ENCODE data around the gene KLHL8. TPM values are rescaled to one million over a fixed set of nuclear protein-coding genes. Genes with fewer than 3 reads are reported as not detected.

KLHL8 gene
- total RNA-seq = 10 to 100 TPM in 1 of 4 donors, 1 to 10 TPM in 3; 6.2 to 11.5 (median 8.3) TPM

- 0% methylated on average over 45 to 52 of the region's 70 CpGs for WGBS, 2 donors
- DNase-seq (ENCODE audit: low spot score in 2 of 2) = peak; percentile 78 to 95
- no peak for TF ChIP-seq CTCF (IDR thresholded peaks at IDR 0.05)
- no peak for TF ChIP-seq POLR2A (IDR thresholded peaks at IDR 0.05)
- intact Hi-C loops (cut with DNase I; ENCODE audit: low total_unique reads) = no loop called here
- H3K4me3 ChIP-seq (ENCODE audit: low read depth, poor library complexity, severe bottlenecking) = peak within 1 kb of the TSS; percentile 98
Measured at GRCh38 chr4:87220094-87220822, at the start of gene KLHL8. Gene KLHL8, minus strand, starts transcription at chr4:87220618. Its CDS starts 25,079 bp downstream, at chr4:87195539.

- WGBS, 2 donors = 33 to 52% methylated on average over 3 of the region's 3 CpGs
- no peak for TF ChIP-seq CTCF (IDR thresholded peaks at IDR 0.05)
- TF ChIP-seq POLR2A (IDR thresholded peaks at IDR 0.05) = no peak
- intact Hi-C loops (cut with DNase I; ENCODE audit: low total_unique reads) = no loop called here
Measured at GRCh38 chr4:87270144-87270543, 49.7 kb upstream of the KLHL8 start.

GRCh38 chr4:87268411-87268810 is 48.0 kb upstream of the KLHL8 start:
- WGBS, 2 donors = 80 to 82% methylated on average over 5 of the region's 5 CpGs
- TF ChIP-seq CTCF (IDR thresholded peaks at IDR 0.05) (no peak), POLR2A (IDR thresholded peaks at IDR 0.05) (no peak)
- DNase-seq (ENCODE audit: low spot score in 2 of 2) = no peak
- intact Hi-C loops (cut with DNase I; ENCODE audit: low total_unique reads) = loop anchor here (5.0 to 10.0 kb wide), 2 partner anchors 194 to 576 kb away; no protein-coding TSS in a partner anchor
- H3K4me3 ChIP-seq (ENCODE audit: low read depth, poor library complexity, severe bottlenecking) = no peak overlapping the region

More at GRCh38 chr4:87270144-87270543, 49.7 kb upstream of the KLHL8 start:
- no peak for DNase-seq (ENCODE audit: low spot score in 2 of 2)
- H3K4me3 ChIP-seq (ENCODE audit: low read depth, poor library complexity, severe bottlenecking) = no peak overlapping the region

- 44 to 54% methylated on average over 3 of the region's 3 CpGs for WGBS, 2 donors
Measured at GRCh38 chr4:87266986-87267385, 46.6 kb upstream of the KLHL8 start.

GRCh38 chr4:87262886-87263285 is 42.5 kb upstream of the KLHL8 start:
- H3K4me3 ChIP-seq (ENCODE audit: low read depth, poor library complexity, severe bottlenecking) = no peak overlapping the region
- DNase-seq (ENCODE audit: low spot score in 2 of 2) = no peak
- TF ChIP-seq CTCF (IDR thresholded peaks at IDR 0.05) (no peak), POLR2A (IDR thresholded peaks at IDR 0.05) (no peak)
- WGBS, 2 donors = 94 to 96% methylated on average over 1 of the region's 1 CpG
- intact Hi-C loops (cut with DNase I; ENCODE audit: low total_unique reads) = loop anchor here (10.0 kb wide), 1 partner anchor 582 kb away; no protein-coding TSS in a partner anchor

More at GRCh38 chr4:87266986-87267385, 46.6 kb upstream of the KLHL8 start:
- no peak for DNase-seq (ENCODE audit: low spot score in 2 of 2)
- H3K4me3 ChIP-seq (ENCODE audit: low read depth, poor library complexity, severe bottlenecking) = no peak overlapping the region
- TF ChIP-seq POLR2A (IDR thresholded peaks at IDR 0.05) (no peak), CTCF (IDR thresholded peaks at IDR 0.05) (no peak)
- intact Hi-C loops (cut with DNase I; ENCODE audit: low total_unique reads) = loop anchor here (5.0 to 10.0 kb wide), 2 partner anchors 195 to 578 kb away; no protein-coding TSS in a partner anchor
